Coronary artery (tissue), 2 donors: Measurements from ENCODE around the gene C9orf72.

Source experiments
- DNase-seq: peaks from one replicate; pipeline ENCODE4 v3.0.0-alpha.2; 2017; ENCODE audit warnings: low spot score
- H3K27ac ChIP-seq, 2 donors: fragments of 200-600 bp; sonication (generic); one replicate each; pipeline ENCODE4 v1.5.1; 2016 to 2019
- H3K4me3 ChIP-seq: fragments of 200-600 bp; sonication (generic); 2 replicates; pipeline ENCODE4 v1.5.1; 2016; ENCODE audit warnings: mild to moderate bottlenecking, moderate library complexity
- CTCF ChIP-seq: fragments of 200-600 bp; sonication (generic); IDR thresholded peaks from one replicate; pipeline ENCODE4 v1.5.1; 2019; ENCODE audit warnings: antibody characterized with exemption

The C9orf72 gene

DNA sequence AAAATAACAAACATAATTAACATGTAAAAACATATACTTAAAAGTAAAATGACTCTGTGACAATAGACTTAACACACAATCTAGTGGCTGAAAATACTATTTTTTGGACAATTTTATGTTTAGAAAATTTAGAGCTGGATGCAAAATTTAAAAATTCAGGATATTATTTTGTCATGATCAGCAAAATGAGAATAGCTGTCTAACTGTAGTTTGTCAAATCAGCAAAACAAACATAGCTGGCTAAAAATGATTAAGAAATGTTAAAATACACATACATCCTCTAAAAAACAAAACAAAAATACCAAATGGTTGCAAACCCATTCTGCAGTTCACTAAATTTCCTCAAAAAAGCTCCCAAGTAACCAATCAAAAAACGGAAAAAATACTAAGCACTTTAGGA lies 18.6 kb downstream of the C9orf72 start:
- no peak for TF ChIP-seq CTCF
- Histone ChIP-seq H3K4me3 (no peak overlapping the region), H3K27ac (no peak overlapping the region)
- no peak for DNase-seq

GRCh38 chr9:27549196-27549755 lies 24.0 kb downstream of the C9orf72 start:
- no peak for TF ChIP-seq CTCF
- H3K27ac ChIP-seq: no peak overlapping the region
- H3K4me3 ChIP-seq: no peak overlapping the region
- DNase-seq: no peak

GRCh38 chr9:27548055-27548741 lies 25.1 kb downstream of the C9orf72 start:
- peak; percentile 31 for TF ChIP-seq CTCF
- Histone ChIP-seq H3K27ac (no peak overlapping the region), H3K4me3 (no peak overlapping the region)
- DNase-seq: no peak

DNA sequence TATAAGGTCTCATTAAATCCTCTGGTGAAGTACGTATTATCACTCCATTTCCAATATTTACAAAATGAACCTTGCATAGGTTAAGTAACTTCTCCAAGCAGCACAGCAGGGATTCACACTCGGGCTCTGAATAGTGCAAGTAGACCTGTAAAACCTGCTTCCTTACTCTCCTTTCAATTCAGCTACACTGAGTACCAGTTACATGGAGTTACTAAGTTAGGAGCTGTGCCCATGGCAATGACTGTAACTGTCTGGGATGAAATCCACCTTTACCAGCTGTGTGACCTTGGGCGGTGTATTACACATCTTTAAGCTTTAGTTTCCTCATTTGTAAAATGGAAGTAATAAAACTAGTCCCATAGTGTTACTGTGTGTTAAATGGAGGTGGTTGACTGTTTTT lies 27.8 kb downstream of the C9orf72 start:
- no peak for TF ChIP-seq CTCF
- Histone ChIP-seq H3K4me3 (no peak overlapping the region), H3K27ac (no peak overlapping the region)
- no peak for DNase-seq

DNA sequence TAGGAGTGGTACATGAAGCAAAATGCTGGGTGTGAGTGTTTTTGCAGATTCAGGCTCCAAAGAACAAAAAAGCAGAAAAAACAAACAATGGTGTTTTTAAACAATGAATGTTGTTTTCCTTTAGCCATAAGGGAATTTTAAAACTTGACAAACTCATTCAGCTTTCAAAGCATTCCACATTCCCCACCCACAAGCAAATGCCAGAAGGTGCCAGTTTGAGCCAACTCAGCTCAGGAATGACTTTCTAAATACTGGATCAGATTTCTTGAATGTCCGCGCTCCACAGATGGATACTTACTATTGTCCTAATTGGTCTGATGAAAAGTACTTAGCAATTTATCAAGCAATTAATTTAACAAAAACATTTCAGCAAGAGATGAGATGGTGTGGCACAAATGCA lies 30.8 kb downstream of the C9orf72 start:
- no peak for DNase-seq
- peak overlapping the region in 1 of 2 donors; percentile 71 for H3K27ac ChIP-seq
- TF ChIP-seq CTCF: no peak

GRCh38 chr9:27541740-27542139 lies 31.5 kb downstream of the C9orf72 start:
- Histone ChIP-seq H3K4me3 (no peak overlapping the region), H3K27ac (peak overlapping the region; percentile 71 to 82)
- TF ChIP-seq CTCF: no peak
- no peak for DNase-seq

More for the DNA sequence above, 30.8 kb downstream of the C9orf72 start:
- H3K4me3 ChIP-seq: no peak overlapping the region

DNA sequence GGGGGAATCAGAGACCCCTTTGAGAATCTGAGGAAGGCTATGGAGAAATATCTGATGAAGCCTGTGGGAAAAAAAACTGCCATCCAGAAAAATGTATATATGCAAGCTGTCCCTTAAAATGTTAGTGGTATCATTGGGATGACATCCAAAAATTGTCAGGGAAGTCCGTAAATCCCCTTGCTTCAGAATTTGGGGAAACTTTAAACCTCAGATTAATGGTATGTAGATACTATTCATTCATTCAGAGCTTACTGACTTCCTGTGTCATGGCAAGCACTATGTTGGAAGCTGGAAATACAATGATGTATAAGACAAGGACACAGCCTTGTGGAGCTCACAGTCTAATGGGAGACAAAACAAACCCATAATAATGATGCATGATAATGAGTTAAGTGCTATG lies 32.8 kb downstream of the C9orf72 start:
- no peak for DNase-seq
- Histone ChIP-seq H3K4me3 (no peak overlapping the region), H3K27ac (peak overlapping the region; percentile 71 to 82)
- no peak for TF ChIP-seq CTCF
